Astrocyte (in vitro differentiated cells and primary cell): ENCODE results near the gene CEACAM18.

ENCODE experiments used
- CTCF ChIP-seq: IDR thresholded peaks from 2 replicates; pipeline ENCODE4 v1.5.1; 2011; ENCODE audit warnings: low read depth, mild to moderate bottlenecking, inconsistent platforms, low read length, moderate library complexity; ENCODE audit not compliant: insufficient read depth
- EZH2 ChIP-seq: IDR thresholded peaks from 2 replicates; pipeline ENCODE4 v1.6.1; 2012; ENCODE audit warnings: mild to moderate bottlenecking, low read length, inconsistent platforms; ENCODE audit not compliant: insufficient read depth

- TF ChIP-seq CTCF (no peak), EZH2 (no peak)
Observed at GRCh38 chr19:51466723-51467122, 11.6 kb upstream of the CEACAM18 start.
